ENCODE data around the gene RAI1.

GRCh38 chr17:17711641-17712162 is 30.4 kb downstream of the RAI1 start:
- TF ChIP-seq CTCF (IDR thresholded peaks at IDR 0.05) (no peak), POLR2A (IDR thresholded peaks at IDR 0.05) (no peak)

All from esophagus squamous epithelium (tissue), 4 donors.